Peyer's patch (tissue), 4 donors: ENCODE data around the gene WDR83. TPM values are rescaled to one million over a fixed set of nuclear protein-coding genes. Genes with fewer than 3 reads are reported as not detected.

Source experiments
- DNase-seq, 3 donors: peaks; one replicate each; pipeline ENCODE4 v3.0.0-alpha.2; 2017 to 2019
- H3K27ac ChIP-seq, 4 donors: fragments of 200-600 bp; sonication (generic); one replicate each; pipeline ENCODE4 v1.5.1; 2016 to 2019
- H3K27me3 ChIP-seq, 2 donors: fragments of 200-600 bp; sonication (generic); one replicate each; pipeline ENCODE4 v1.5.1; 2019
- H3K36me3 ChIP-seq, 3 donors: fragments of 200-600 bp; sonication (generic); one replicate each; pipeline ENCODE4 v1.5.1; 2016 to 2019
- H3K4me1 ChIP-seq, 4 donors: fragments of 200-600 bp; sonication (generic); one replicate each; pipeline ENCODE4 v1.5.1; 2016 to 2019
- H3K4me3 ChIP-seq, 4 donors: fragments of 200-600 bp; sonication (generic); 1 replicate in 3 of 4; 2 replicates in 1 of 4; pipeline ENCODE4 v1.5.1; 2016 to 2019; ENCODE audit warnings: mild to moderate bottlenecking in 1 of 4
- H3K9me3 ChIP-seq, 4 donors: fragments of 200-600 bp; sonication (generic); one replicate each; pipeline ENCODE4 v1.5.1; 2016 to 2019; ENCODE audit warnings: mild to moderate bottlenecking in 1 of 4
- CTCF ChIP-seq, 6 experiments: fragments of 450-650 bp in 4 of 6; fragments of 200-600 bp in 2 of 6; sonication (generic) in 1 of 6; IDR thresholded peaks; one replicate each; pipeline ENCODE4 v1.5.1; 2017 to 2019; ENCODE audit warnings: antibody characterized with exemption in 6 of 6, mild to moderate bottlenecking in 3 of 6, moderate library complexity in 1 of 6
- POLR2A ChIP-seq, 2 donors: fragments of 450-650 bp; IDR thresholded peaks; one replicate each; pipeline ENCODE4 v1.5.1; 2017; ENCODE audit warnings: antibody characterized with exemption in 2 of 2, mild to moderate bottlenecking in 2 of 2, moderate library complexity in 2 of 2
- total RNA-seq, 4 donors: library from RNA; depleted of rRNA; stranded (reverse); fragments of >200 nt; gene quantifications; one replicate each; pipeline ENCODE4 v1.1.0, GENCODE V29; 2016

Gene WDR83
- total RNA-seq, 4 donors from 2014 or later, result 2.8 to 14.0 (median 9.5) TPM

DNA sequence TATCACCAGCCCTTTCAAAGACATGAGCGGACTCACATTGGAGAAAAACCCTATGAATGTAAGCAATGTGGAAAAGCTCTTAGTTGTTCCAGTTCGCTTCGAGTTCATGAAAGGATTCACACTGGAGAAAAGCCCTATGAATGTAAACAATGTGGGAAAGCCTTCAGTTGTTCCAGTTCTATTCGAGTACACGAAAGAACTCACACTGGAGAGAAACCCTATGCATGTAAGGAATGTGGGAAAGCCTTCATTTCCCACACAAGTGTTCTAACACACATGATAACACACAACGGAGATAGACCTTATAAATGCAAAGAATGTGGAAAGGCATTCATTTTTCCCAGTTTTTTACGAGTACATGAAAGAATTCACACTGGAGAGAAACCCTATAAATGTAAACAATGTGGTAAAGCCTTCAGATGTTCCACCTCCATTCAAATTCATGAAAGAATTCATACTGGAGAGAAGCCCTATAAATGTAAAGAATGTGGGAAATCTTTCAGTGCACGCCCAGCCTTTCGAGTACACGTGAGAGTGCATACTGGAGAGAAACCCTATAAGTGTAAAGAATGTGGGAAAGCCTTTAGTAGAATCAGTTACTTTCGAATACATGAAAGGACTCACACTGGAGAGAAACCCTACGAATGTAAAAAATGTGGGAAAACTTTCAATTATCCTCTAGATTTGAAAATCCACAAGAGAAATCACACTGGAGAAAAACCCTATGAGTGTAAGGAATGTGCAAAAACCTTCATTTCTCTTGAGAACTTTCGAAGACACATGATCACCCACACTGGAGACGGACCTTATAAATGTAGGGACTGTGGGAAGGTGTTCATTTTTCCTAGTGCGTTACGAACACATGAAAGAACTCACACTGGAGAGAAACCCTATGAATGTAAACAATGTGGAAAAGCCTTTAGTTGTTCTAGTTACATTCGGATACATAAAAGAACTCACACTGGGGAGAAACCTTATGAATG is 38.3 kb upstream of the WDR83 start:
- Histone ChIP-seq H3K27me3 (no peaks in the 10 kb centered on the region), H3K36me3 (peaks cover 0 to 69% (median 10%) of the 10 kb centered on the region in 3 donors), H3K27ac (no peak overlapping the region), H3K4me3 (no peak overlapping the region), H3K9me3 (peaks cover 0 to 44% (median 8%) of the 10 kb centered on the region in 4 donors), H3K4me1 (no peaks in the 10 kb centered on the region)
- DNase-seq, result no peak
- TF ChIP-seq POLR2A (IDR thresholded peaks at IDR 0.05) (no peak), CTCF (IDR thresholded peaks at IDR 0.05) (no peak)

DNA sequence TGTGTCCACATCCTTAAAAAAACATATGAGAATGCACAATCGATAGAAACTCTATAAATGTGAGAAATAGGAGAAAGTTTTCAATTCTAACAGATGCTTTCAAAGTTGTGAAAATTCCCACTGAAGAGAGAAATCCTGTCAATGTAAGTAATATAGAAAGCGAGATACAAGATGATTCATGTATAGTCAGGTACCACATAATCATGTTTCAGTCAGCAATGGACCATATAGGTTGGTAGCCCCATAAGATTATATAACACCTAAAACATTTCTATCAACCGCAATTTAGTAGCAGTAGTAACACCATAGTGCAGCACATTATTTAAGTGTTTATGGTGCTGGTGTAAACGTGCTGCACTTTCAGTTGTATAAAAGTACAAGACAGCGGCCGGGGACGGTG is 37.4 kb upstream of the WDR83 start:
- TF ChIP-seq POLR2A (IDR thresholded peaks at IDR 0.05) (no peak), CTCF (IDR thresholded peaks at IDR 0.05) (no peak)
- peaks cover 0 to 44% (median 8%) of the 10 kb centered on the region in 4 donors for H3K9me3 ChIP-seq
- no peak for DNase-seq
- H3K27ac ChIP-seq, result no peak overlapping the region
- no peak overlapping the region for H3K4me3 ChIP-seq
- H3K4me1 ChIP-seq, result no peaks in the 10 kb centered on the region
- no peaks in the 10 kb centered on the region for H3K27me3 ChIP-seq
- peaks cover 0 to 60% (median 10%) of the 10 kb centered on the region in 3 donors for H3K36me3 ChIP-seq

GRCh38 chr19:12636631-12637030 is 30.0 kb upstream of the WDR83 start:
- Histone ChIP-seq H3K36me3 (no peaks in the 10 kb centered on the region), H3K27me3 (no peaks in the 10 kb centered on the region), H3K9me3 (no peaks in the 10 kb centered on the region), H3K27ac (no peak overlapping the region), H3K4me1 (peaks cover 0 to 10% (median 2%) of the 10 kb centered on the region in 4 donors), H3K4me3 (no peak overlapping the region)
- TF ChIP-seq CTCF (IDR thresholded peaks at IDR 0.05) (no peak), POLR2A (IDR thresholded peaks at IDR 0.05) (no peak)
- no peak for DNase-seq

- Histone ChIP-seq H3K4me1 (peaks cover 0 to 10% (median 2%) of the 10 kb centered on the region in 4 donors), H3K27me3 (no peaks in the 10 kb centered on the region), H3K4me3 (no peak overlapping the region), H3K27ac (no peak overlapping the region), H3K36me3 (no peaks in the 10 kb centered on the region), H3K9me3 (no peaks in the 10 kb centered on the region)
- no peak for DNase-seq
- TF ChIP-seq CTCF (IDR thresholded peaks at IDR 0.05), result no peak
- no peak for TF ChIP-seq POLR2A (IDR thresholded peaks at IDR 0.05)
Measured at GRCh38 chr19:12638611-12639182, 27.9 kb upstream of the WDR83 start.

DNA sequence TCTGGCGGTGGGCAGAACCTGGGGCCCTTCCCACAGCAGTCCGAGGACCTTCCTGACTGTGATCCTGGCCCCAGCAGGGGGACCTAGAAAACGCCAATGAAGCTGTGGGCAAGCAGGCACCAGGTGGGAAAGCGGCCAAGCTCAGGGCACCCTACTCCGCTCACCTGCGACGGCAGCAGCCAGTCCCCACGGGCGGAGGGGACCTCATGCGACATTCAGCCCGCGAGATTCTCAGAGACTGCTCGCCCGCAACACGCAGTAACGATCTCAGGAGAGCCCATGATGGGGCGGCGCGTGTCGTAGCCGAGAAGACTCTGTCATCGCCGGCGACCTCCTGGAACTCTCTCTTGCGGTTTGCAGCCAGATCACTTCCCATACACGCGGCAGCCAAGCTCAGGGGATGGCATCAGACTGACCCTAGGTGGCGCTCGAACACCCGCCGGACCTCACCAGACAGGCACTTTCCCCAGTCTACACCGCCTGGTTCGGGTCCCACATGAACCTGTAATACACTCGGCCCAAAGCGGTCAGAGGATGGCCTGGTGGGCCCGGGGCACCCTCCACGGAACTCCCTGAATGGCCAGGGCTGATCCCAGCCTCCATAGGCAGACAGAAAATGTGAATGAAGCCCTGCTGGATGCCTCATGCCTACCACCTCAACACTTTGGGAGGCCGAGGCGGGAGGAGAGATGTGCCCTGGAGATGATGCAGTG is 26.6 kb upstream of the WDR83 start:
- Histone ChIP-seq H3K9me3 (no peaks in the 10 kb centered on the region), H3K4me3 (peak overlapping the region in 3 of 4 donors; percentile 34 to 39 (median 37)), H3K27ac (peak overlapping the region in 1 of 4 donors; percentile 31), H3K36me3 (no peaks in the 10 kb centered on the region), H3K27me3 (no peaks in the 10 kb centered on the region), H3K4me1 (peaks cover 0 to 10% (median 2%) of the 10 kb centered on the region in 4 donors)
- peak; percentile 85 to 94 (median 85) for DNase-seq
- peak; percentile 60 to 88 (median 76) for TF ChIP-seq CTCF (IDR thresholded peaks at IDR 0.05)
- no peak for TF ChIP-seq POLR2A (IDR thresholded peaks at IDR 0.05)
